NB4 (cell line): ENCODE results near the gene CCL16.

Source experiments
- POLR2A ChIP-seq: IDR thresholded peaks from 2 replicates; pipeline ENCODE4 v1.6.1; 2011; ENCODE audit warnings: mild to moderate bottlenecking; ENCODE audit not compliant: insufficient read length; ENCODE audit errors: extremely low read depth
- TF ChIP-seq, protein P1 (sequence below): IDR thresholded peaks from one replicate; pipeline ENCODE4 v1.5.1; 2012; ENCODE audit warnings: low read depth, low read length

DNA sequence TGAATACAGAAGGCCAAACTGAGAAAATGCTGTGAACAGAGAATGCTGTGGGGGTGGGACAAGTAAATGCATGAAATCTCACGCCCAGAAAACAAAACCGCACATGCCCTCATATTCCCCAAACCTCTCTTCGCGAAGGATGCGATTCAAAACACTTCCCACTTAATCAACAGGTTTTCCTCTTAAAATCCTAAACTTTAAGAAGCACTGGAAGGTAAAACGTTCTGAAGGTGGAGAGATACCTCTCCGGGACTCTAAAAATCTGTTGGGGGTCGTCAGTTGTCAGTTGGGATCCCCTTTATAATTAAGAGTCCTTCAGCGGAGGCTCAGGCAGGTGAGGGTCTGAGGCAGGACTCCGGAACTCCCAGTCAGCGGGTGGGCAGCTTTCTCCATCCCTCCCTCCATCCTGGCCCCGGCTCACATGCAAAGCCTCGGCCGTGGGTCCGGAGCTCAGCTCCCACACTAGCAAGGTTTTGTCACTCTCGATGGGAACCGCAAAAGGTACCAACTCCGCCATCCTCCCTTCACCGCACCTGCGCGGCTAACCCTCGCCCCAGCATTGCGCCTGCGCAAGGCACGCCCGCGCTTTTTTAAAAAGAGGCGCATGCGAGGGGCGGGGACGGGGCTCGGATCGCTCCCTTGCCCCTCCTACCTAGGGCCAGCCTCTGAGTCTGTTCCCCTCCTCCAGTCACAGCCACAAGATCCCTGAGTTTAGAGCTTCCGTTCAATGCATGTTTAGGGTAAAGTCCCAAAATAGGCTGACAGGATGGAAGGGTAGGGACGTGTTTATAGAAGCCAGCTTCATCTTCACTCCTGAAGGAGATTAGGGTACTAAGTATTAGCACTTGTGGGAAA, 50.9 kb downstream of the CCL16 start, which contains the start of gene RDM1:
- TF ChIP-seq, protein P1, sequence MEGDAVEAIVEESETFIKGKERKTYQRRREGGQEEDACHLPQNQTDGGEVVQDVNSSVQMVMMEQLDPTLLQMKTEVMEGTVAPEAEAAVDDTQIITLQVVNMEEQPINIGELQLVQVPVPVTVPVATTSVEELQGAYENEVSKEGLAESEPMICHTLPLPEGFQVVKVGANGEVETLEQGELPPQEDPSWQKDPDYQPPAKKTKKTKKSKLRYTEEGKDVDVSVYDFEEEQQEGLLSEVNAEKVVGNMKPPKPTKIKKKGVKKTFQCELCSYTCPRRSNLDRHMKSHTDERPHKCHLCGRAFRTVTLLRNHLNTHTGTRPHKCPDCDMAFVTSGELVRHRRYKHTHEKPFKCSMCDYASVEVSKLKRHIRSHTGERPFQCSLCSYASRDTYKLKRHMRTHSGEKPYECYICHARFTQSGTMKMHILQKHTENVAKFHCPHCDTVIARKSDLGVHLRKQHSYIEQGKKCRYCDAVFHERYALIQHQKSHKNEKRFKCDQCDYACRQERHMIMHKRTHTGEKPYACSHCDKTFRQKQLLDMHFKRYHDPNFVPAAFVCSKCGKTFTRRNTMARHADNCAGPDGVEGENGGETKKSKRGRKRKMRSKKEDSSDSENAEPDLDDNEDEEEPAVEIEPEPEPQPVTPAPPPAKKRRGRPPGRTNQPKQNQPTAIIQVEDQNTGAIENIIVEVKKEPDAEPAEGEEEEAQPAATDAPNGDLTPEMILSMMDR = no peak
- peak; percentile 52 for TF ChIP-seq POLR2A
